CD4-positive, alpha-beta T cell (primary cell): ENCODE results near the gene VSIG4. TPM values are rescaled to one million over a fixed set of nuclear protein-coding genes. Genes with fewer than 3 reads are reported as not detected.

Experiments
- ATAC-seq: fragments of 200-7000 bp; cut with Tn5 transposase; one replicate; pipeline ENCODE4 v1.10.0; 2022; ENCODE audit warnings: mild to moderate bottlenecking; ENCODE audit not compliant: poor library complexity
- CTCF ChIA-PET: fragments of 350-600 bp; sonication (Branson Sonifier 250); formaldehyde crosslinking; loops from one replicate; lab custom pipeline; 2021; ENCODE audit warnings: antibody characterized with exemption, inconsistent platforms; lab: Charles Lee
- POLR2A ChIA-PET: fragments of 350-600 bp; sonication (Branson Sonifier 250); formaldehyde crosslinking; loops from one replicate; lab custom pipeline; 2021; ENCODE audit warnings: antibody characterized with exemption, inconsistent platforms; lab: Charles Lee
- DNase-seq, 14 experiments: peaks; one replicate each; pipeline ENCODE4 v3.0.0-alpha.2; 2013 to 2020; ENCODE audit warnings: mixed read lengths in 2 of 14
- H3K27ac ChIP-seq, 2 donors: one replicate each; pipeline versions ENCODE4 v1.5.1 to v1.7.0; 2013; ENCODE audit warnings: low read length in 2 of 2, low read depth in 1 of 2, mild to moderate bottlenecking in 1 of 2
- H3K27me3 ChIP-seq, 2 experiments: 1 replicate in 1 of 2; 2 replicates in 1 of 2; pipeline versions ENCODE4 v1.6.1 to v1.7.0; 2013; ENCODE audit warnings: low read length in 2 of 2, control low read depth in 1 of 2, mild to moderate bottlenecking in 1 of 2, moderate library complexity in 1 of 2; ENCODE audit not compliant: insufficient read depth in 2 of 2, control insufficient read depth in 1 of 2
- H3K36me3 ChIP-seq: one replicate; pipeline ENCODE4 v1.6.1; 2013; ENCODE audit warnings: low read length, control low read depth; ENCODE audit not compliant: insufficient read depth
- H3K4me1 ChIP-seq: one replicate; pipeline ENCODE4 v1.6.1; 2013; ENCODE audit warnings: low read length, control low read depth; ENCODE audit not compliant: insufficient read depth
- H3K4me3 ChIP-seq: one replicate; pipeline ENCODE4 v1.5.1; 2013; ENCODE audit warnings: mild to moderate bottlenecking, low read length, moderate library complexity
- H3K9me3 ChIP-seq, 2 experiments: 1 replicate in 1 of 2; 2 replicates in 1 of 2; pipeline versions ENCODE4 v1.6.1 to v1.7.0; 2013; ENCODE audit warnings: low read length in 2 of 2, mild to moderate bottlenecking in 2 of 2, control low read depth in 1 of 2, moderate library complexity in 1 of 2; ENCODE audit not compliant: control insufficient read depth in 1 of 2, insufficient read depth in 1 of 2
- H3K27ac Mint-ChIP-seq: one replicate; pipeline ENCODE4 v1.8.0; 2020; ENCODE audit warnings: mixed read lengths
- H3K27me3 Mint-ChIP-seq: one replicate; pipeline ENCODE4 v1.8.0; 2021; ENCODE audit warnings: mixed read lengths
- H3K36me3 Mint-ChIP-seq: one replicate; pipeline ENCODE4 v1.8.0; 2021; ENCODE audit warnings: low read depth, mixed read lengths
- H3K4me1 Mint-ChIP-seq: one replicate; pipeline ENCODE4 v1.8.0; 2021; ENCODE audit warnings: low read depth, mixed read lengths
- H3K4me3 Mint-ChIP-seq: one replicate; pipeline ENCODE4 v1.8.0; 2020; ENCODE audit warnings: mild to moderate bottlenecking, mixed read lengths
- H3K9me3 Mint-ChIP-seq: one replicate; pipeline ENCODE4 v1.8.0; 2020; ENCODE audit warnings: mixed read lengths
- intact Hi-C, 2 experiments: fragments of 100-400 bp; cut with DNase I in 1 of 2; cut with micrococcal nuclease in 1 of 2; formaldehyde crosslinking; loops; one replicate each; pipeline versions ENCODE4 v1.15.1 to v1.9.0; 2023 to 2025; cut with DNase I, micrococcal nuclease
- total RNA-seq, 174 experiments: library from RNA in 2 of 174; stranded (reverse) in 2 of 174; gene quantifications; one replicate each; pipeline ENCODE4 v1.2.3 and lab custom pipeline; 2021 to 2026
- TF ChIP-seq, protein P1 (sequence below): fragments of 200-600 bp; IDR thresholded peaks from one replicate; pipeline ENCODE4 v1.8.0; 2022; ENCODE audit warnings: antibody characterized with exemption, mild to moderate bottlenecking

Gene VSIG4
- total RNA-seq, 2 experiments from 2014 or later, result 0.11 TPM; not detected in 1

DNA sequence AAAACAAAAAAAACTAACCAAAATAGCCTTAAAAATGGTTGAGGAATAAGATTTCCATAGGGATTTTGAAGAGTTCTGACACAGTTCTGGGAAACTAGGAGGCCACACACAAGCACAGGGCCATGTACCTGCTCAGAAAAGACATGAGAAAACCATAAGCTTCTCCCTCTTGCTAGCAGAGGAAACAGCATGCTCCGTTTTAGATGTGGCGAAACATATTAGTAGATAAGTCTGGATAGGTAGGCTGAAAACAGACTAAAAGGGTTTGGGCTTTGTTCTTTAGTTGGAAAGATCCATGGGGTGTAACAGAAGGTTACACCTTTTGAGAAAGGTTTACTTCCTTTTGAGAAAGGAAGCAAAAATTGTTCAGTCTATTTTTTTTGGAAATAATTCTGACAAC lies 10.9 kb downstream of the VSIG4 start:
- Histone ChIP-seq H3K27ac (no peak overlapping the region), H3K4me3 (no peak overlapping the region), H3K27me3 (no peaks in the 10 kb centered on the region), H3K4me1 (peaks cover 6% of the 10 kb centered on the region), H3K36me3 (no peaks in the 10 kb centered on the region), H3K9me3 (no peaks in the 10 kb centered on the region)
- Mint-ChIP-seq H3K4me3 (no peak overlapping the region), H3K4me1 (peaks cover 7% of the 10 kb centered on the region), H3K9me3 (no peaks in the 10 kb centered on the region), H3K27me3 (no peaks in the 10 kb centered on the region), H3K36me3 (no peaks in the 10 kb centered on the region), H3K27ac (no peak overlapping the region)
- intact Hi-C loops, result no loop called here
- no peak for ATAC-seq
- ChIA-PET POLR2A (no interaction called here), CTCF (no interaction called here)
- TF ChIP-seq, protein P1, sequence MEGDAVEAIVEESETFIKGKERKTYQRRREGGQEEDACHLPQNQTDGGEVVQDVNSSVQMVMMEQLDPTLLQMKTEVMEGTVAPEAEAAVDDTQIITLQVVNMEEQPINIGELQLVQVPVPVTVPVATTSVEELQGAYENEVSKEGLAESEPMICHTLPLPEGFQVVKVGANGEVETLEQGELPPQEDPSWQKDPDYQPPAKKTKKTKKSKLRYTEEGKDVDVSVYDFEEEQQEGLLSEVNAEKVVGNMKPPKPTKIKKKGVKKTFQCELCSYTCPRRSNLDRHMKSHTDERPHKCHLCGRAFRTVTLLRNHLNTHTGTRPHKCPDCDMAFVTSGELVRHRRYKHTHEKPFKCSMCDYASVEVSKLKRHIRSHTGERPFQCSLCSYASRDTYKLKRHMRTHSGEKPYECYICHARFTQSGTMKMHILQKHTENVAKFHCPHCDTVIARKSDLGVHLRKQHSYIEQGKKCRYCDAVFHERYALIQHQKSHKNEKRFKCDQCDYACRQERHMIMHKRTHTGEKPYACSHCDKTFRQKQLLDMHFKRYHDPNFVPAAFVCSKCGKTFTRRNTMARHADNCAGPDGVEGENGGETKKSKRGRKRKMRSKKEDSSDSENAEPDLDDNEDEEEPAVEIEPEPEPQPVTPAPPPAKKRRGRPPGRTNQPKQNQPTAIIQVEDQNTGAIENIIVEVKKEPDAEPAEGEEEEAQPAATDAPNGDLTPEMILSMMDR, result no peak
- no peak for DNase-seq

DNA sequence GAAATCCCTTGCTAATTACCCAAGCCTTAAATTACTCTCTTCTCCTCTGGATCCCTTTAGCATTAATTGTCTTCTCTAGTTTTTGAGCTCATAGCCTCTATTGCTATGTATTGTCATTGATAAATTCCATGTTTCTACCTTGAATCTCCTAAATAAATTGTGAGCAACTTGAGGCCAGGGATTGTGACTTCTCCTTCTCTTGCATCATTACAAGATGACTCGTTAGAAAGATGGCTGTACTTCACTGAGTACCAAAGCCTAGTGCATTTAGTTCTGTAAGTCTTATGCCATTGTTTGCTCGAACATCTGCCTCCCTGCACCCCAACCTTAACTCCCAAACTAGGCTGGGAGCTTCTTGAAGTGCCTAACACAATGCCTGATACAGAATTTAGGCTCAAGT lies 15.3 kb downstream of the VSIG4 start:
- ChIA-PET POLR2A (interaction anchor here (0.9 kb wide), 1 partner anchor 19 kb away, joined by 3 read pairs; no protein-coding TSS in a partner anchor), CTCF (no interaction called here)
- Mint-ChIP-seq H3K4me3 (no peak overlapping the region), H3K4me1 (peaks cover 35% of the 10 kb centered on the region), H3K27ac (no peak overlapping the region), H3K9me3 (no peaks in the 10 kb centered on the region), H3K36me3 (no peaks in the 10 kb centered on the region), H3K27me3 (no peaks in the 10 kb centered on the region)
- Histone ChIP-seq H3K4me3 (no peak overlapping the region), H3K27ac (no peak overlapping the region), H3K36me3 (no peaks in the 10 kb centered on the region), H3K9me3 (no peaks in the 10 kb centered on the region), H3K27me3 (no peaks in the 10 kb centered on the region), H3K4me1 (peaks cover 31% of the 10 kb centered on the region)
- ATAC-seq (no peak), DNase-seq (no peak)
- TF ChIP-seq, protein P1, result no peak
- intact Hi-C loops, result no loop called here

DNA sequence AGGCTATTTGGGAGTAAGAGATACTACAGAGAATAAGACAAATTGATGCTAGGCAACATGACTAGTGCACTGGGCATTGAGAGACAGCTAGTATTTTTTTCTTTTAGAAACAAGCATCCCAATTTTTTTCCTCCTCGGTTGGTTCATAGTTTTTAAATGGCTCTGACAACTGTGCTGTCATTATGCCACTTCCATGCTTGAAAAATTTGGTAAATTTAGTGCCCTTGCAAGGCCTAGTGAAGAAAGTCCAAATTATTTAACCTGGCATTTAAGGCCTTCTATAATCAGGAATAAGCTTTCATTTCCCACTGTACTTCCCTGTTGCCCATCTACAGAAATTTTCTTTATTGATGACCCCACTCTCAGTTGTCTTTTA lies 15.8 kb downstream of the VSIG4 start:
- ChIA-PET CTCF (no interaction called here), POLR2A (no interaction called here)
- no peak for ATAC-seq

More for the DNA sequence above, 15.8 kb downstream of the VSIG4 start:
- DNase-seq, result no peak
- H3K27ac Mint-ChIP-seq, result no peak overlapping the region
- TF ChIP-seq, protein P1, result no peak
- intact Hi-C loops, result no loop called here
- no peaks in the 10 kb centered on the region for H3K36me3 ChIP-seq
- H3K4me1 ChIP-seq, result peaks cover 34% of the 10 kb centered on the region
- H3K27me3 Mint-ChIP-seq, result no peaks in the 10 kb centered on the region
- no peaks in the 10 kb centered on the region for H3K9me3 Mint-ChIP-seq
- H3K36me3 Mint-ChIP-seq, result no peaks in the 10 kb centered on the region
- no peak overlapping the region for H3K4me3 Mint-ChIP-seq
- H3K4me3 ChIP-seq, result no peak overlapping the region
- H3K27ac ChIP-seq, result no peak overlapping the region
- peaks cover 40% of the 10 kb centered on the region for H3K4me1 Mint-ChIP-seq
- H3K9me3 ChIP-seq, result no peaks in the 10 kb centered on the region
- H3K27me3 ChIP-seq, result no peaks in the 10 kb centered on the region
